22Rv1 (cell line): ENCODE results near the gene CERK.

Experiments
- H3K27ac ChIP-seq: fragments of 450-650 bp; 2 replicates; pipeline ENCODE4 v1.5.1; 2017
- CTCF ChIP-seq: fragments of 450-650 bp; IDR thresholded peaks from 2 replicates; pipeline ENCODE4 v1.5.1; 2017; ENCODE audit warnings: mild to moderate bottlenecking
- ZFX ChIP-seq: fragments of 450-650 bp; IDR thresholded peaks from 2 replicates; pipeline ENCODE4 v1.6.1; 2017; ENCODE audit warnings: antibody characterized with exemption, borderline replicate concordance

Gene CERK

GRCh38 chr22:46678785-46679700, 59.0 kb downstream of the CERK start:
- H3K27ac ChIP-seq: no peak overlapping the region
- TF ChIP-seq CTCF (no peak), ZFX (no peak)

GRCh38 chr22:46678003-46678657, 59.9 kb downstream of the CERK start:
- H3K27ac ChIP-seq: no peak overlapping the region
- TF ChIP-seq ZFX (no peak), CTCF (no peak)

- no peak overlapping the region for H3K27ac ChIP-seq
- no peak for TF ChIP-seq ZFX
- no peak for TF ChIP-seq CTCF
Measured at GRCh38 chr22:46677323-46678002, 60.6 kb downstream of the CERK start.

- TF ChIP-seq ZFX (no peak), CTCF (no peak)
- no peak overlapping the region for H3K27ac ChIP-seq
Measured at GRCh38 chr22:46676881-46677280, 61.2 kb downstream of the CERK start.

- H3K27ac ChIP-seq: no peak overlapping the region
- TF ChIP-seq CTCF (no peak), ZFX (no peak)
Measured at GRCh38 chr22:46676479-46676878, 61.6 kb downstream of the CERK start.

- H3K27ac ChIP-seq: no peak overlapping the region
- TF ChIP-seq CTCF (no peak), ZFX (no peak)
Measured at GRCh38 chr22:46675938-46676337, 62.1 kb downstream of the CERK start.

GRCh38 chr22:46675479-46675878, 62.6 kb downstream of the CERK start:
- no peak overlapping the region for H3K27ac ChIP-seq
- TF ChIP-seq ZFX: no peak
- TF ChIP-seq CTCF: no peak
